GM12801 (cell line): ENCODE results near the gene GAMT.

Source experiments
- TF ChIP-seq, protein P1 (sequence below): IDR thresholded peaks from one replicate; pipeline ENCODE4 v1.5.1; 2011; ENCODE audit warnings: control low read depth; ENCODE audit not compliant: insufficient read length; ENCODE audit errors: extremely low read depth

GAMT gene

DNA sequence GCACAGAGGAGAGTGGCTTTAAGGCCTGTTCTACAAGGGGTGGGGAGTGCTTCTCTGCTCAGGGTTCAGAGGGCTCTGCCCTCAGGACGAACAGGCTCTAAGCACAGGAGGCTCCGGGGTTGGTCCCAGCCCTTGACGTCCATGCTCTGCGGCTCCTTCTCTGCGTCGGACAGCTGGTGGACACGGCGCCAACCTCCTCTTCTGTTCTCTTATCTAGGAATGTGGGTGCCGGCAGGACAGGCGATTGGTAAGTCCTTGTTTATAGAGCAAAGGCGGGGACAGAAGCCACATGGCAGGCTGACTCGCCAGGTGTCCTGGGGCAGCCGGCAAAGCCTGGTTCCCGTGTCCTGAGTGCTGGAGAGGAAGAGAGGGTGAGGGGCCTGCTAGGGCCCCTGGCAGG, 28.4 kb upstream of the GAMT start:
- TF ChIP-seq, protein P1, sequence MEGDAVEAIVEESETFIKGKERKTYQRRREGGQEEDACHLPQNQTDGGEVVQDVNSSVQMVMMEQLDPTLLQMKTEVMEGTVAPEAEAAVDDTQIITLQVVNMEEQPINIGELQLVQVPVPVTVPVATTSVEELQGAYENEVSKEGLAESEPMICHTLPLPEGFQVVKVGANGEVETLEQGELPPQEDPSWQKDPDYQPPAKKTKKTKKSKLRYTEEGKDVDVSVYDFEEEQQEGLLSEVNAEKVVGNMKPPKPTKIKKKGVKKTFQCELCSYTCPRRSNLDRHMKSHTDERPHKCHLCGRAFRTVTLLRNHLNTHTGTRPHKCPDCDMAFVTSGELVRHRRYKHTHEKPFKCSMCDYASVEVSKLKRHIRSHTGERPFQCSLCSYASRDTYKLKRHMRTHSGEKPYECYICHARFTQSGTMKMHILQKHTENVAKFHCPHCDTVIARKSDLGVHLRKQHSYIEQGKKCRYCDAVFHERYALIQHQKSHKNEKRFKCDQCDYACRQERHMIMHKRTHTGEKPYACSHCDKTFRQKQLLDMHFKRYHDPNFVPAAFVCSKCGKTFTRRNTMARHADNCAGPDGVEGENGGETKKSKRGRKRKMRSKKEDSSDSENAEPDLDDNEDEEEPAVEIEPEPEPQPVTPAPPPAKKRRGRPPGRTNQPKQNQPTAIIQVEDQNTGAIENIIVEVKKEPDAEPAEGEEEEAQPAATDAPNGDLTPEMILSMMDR: no peak

DNA sequence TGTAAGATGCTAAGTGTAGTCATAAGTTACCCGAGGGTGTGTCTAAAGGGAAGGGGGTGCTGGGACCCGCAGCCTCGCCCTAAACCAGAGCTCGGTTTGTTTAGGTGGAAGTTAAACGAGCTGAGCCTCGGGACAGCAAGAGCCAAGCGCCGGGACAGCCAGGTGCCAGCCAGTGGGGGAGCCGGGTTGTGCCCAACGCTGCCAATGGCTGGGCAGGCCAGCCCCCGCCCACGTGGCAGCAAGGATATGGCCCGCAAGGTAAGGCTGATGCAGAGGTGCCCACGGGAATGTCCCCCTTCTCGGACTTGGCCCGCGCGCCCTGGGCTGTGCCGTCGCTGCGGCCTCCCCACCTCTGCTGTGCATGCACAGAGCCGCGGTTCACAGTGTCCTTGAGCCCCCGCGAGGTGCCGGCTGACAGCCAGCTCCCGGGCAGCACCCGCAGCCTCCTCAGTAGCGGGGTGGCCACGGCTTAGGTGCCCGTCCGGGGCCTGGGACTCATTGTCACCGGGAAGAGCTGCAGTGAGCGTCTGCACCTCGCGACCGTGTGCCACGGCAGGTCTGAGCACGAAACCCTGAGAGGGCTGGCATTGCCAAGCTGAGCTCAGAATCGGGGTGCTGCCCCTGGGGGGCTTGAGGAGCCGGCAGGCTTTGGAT, 27.5 kb upstream of the GAMT start:
- TF ChIP-seq, protein P1: no peak

DNA sequence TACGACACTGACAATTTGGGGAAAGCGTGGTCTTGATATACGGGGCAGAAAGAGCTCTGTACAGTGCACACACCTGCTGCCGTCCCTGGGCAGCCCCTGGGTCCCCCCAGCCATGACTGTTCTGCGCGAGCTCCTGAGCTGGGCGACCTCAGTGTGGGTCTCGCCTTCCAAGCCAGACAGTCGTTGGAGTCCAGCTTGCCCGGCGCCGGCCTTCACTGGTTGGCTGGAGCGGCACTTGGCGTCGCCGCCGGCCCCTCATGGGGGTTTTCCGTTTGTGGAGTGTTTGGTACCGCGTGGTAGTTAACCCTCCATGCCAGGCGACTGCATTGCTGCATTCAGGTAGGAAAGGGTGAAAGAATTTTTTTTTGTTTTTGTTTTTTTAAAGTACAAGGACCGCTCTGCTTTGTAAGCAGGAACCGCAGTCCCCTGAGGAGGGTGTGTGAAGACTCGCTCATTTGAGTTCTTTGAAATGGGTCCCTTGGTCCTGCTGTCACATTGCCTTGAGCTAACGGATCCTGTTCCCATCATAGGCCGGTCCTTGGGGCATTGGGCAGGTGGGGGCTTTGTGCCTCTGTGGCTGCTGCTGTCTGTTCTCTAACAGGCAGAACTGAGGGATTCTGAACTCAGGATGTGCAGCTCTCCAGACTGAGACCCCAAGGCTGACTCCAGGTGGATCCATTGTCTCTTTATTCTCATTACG, 26.0 kb upstream of the GAMT start:
- TF ChIP-seq, protein P1: no peak

DNA sequence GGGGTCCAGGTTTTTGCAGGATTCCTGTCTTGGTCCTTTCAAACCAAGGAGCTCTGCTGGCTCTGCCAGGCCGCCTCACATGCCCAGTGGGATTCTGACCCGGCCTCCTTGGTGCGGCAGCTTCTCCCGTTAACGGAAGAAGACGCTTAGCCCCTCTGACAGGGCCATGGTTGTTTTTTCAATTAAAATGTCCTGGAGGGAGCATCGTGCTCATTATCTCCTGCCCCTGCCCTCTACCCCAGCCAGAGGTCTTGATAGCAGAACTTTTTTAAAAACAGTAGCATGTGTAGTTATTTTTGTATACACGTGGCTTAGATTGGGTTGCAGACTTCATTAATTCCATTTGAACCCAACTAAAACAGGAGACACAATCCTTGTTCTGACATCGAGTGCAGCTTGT, 25.4 kb upstream of the GAMT start:
- TF ChIP-seq, protein P1: no peak

DNA sequence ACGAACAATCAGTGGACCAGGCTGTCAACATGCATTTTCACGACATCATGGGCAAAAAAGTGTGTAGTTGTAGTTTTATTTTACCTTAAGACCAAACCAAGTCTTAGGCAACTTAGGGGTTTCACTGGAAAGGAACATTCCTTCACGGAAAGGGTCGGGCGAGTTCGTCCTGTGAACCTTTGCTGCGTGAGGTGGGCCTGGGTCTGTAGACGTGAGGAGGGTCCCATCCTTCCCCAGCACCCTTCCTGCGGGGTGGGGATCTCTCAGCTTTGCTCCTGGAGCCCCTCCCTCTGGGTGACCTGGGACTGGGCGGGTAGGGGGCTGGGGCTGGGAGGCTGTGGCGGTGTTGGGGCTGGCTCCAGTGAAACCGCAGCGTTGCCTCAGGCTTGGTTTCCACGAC, 24.6 kb upstream of the GAMT start:
- TF ChIP-seq, protein P1: no peak

DNA sequence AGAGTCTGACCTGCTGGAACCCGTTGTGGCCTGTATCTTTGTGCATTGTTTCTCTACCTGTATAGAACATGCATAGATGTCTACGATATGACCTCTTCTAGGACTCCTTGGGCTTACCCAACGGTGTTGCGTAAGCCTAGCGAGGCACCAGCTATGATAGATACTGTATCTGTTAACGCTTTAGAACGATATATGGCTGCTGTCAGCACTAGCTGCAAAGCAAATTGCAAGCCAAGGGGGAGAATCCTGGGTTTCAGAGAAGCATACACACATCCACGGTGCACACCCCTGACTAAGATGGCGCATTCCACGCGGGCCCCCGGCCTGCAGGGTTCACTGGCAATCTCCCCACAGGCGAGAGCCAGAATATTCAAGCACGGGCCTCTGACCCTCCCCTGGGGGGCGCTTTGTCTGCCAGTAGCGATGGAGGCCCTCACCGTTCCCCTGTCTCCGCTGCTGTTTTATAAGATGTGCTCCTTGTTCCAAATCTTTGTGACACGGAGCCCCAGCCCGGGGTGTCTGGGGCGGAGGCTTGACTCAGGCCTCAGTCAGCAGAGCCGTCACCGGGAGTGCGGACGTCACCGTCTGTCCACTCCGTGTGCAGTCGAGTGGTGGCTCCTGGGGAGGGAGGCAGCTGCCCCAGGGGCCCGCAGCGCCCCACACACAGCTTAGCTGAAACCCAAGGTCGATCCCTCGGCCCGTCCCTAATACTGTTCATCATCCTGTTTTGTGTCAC, 23.9 kb upstream of the GAMT start:
- TF ChIP-seq, protein P1: no peak

DNA sequence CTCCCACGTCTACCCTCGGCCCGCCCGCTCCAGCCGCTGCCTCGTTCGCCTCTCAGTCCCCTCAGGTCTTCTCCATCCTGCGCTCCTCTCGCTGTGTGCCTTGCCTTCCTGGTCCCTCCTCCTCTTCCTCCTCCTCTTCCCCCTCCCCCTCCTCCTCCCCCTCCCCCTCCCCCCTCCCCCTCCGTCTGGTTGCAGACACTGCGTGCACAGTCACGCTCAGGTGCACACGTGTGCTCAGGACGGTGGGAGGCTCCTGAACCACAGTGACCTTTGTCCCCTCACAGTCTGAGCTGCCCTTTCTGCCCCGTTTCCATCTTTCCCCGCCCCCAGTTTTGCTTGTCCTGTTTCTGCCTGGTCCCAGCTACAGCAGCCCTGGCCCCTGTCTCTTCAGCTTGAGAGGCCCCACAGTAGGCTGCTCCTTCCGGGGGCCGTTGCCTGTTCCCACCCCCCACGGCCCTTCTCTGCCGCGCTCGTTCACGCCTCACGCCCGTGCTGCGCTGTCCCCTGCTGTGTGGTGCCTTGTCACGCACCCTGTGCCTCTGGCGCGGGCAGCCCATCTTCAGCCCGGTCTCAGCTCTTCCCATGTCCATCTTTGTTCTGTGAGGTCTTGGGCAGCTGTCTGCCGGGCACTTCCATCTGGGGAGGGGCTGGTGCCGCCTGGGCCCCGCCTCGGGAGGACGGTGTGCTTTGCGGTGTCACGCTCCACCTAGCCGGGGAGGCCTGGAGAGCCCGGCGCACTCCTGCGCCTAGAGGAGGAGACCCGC, 23.0 kb upstream of the GAMT start:
- TF ChIP-seq, protein P1: no peak
